Breast epithelium (tissue), 3 donors: ENCODE results near the gene CCNJL.

Experiments used
- CTCF ChIP-seq, 3 donors: fragments of 450-650 bp; IDR thresholded peaks; one replicate each; pipeline ENCODE4 v1.5.1; 2016 to 2017; ENCODE audit warnings: antibody characterized with exemption in 3 of 3, mild to moderate bottlenecking in 3 of 3, moderate library complexity in 3 of 3
- POLR2A ChIP-seq: fragments of 450-650 bp; IDR thresholded peaks from one replicate; pipeline ENCODE4 v1.6.1; 2016; ENCODE audit warnings: antibody characterized with exemption, mild to moderate bottlenecking, moderate library complexity
- POLR2AphosphoS5 ChIP-seq, 3 donors: sonication (generic); formaldehyde crosslinking; IDR thresholded peaks; one replicate each; pipeline ENCODE4 v1.6.1; 2017; ENCODE audit warnings: antibody characterized with exemption in 3 of 3

- TF ChIP-seq CTCF (IDR thresholded peaks at IDR 0.05), result no peak
- TF ChIP-seq POLR2AphosphoS5 (IDR thresholded peaks at IDR 0.05), result no peak
- TF ChIP-seq POLR2A, result no peak
These were observed 22.6 kb downstream of the CCNJL start for GRCh38 chr5:160289721-160290120.
